K562 (cell line): ENCODE measurements around the gene SLC34A3. TPM values are rescaled to one million over a fixed set of nuclear protein-coding genes. Genes with fewer than 3 reads are reported as not detected.
A peak's percentile ranks its signal among the peaks of the same experiment; 100 is the strongest.

Source experiments
- CEBPB ChIP-seq: fragments of 450-650 bp; IDR thresholded peaks from 2 replicates; pipeline ENCODE4 v1.6.1; 2016; ENCODE audit warnings: missing genetic modification characterization, missing compliant biosample characterization
- CHD2 ChIP-seq: IDR thresholded peaks from 2 replicates; pipeline ENCODE4 v1.6.1; 2011; ENCODE audit warnings: low read depth, low read length
- HNRNPH1 ChIP-seq: fragments of 200-400 bp; formaldehyde crosslinking; optimal IDR thresholded peaks from 2 replicates; pipeline ENCODE3; 2017; ENCODE audit warnings: low read depth, mild to moderate bottlenecking, low read length, moderate library complexity
- ILK ChIP-seq: fragments of 450-650 bp; IDR thresholded peaks from 2 replicates; pipeline ENCODE4 v1.6.1; 2016; ENCODE audit warnings: missing genetic modification characterization, low read depth, mild to moderate bottlenecking, missing compliant biosample characterization, moderate library complexity, borderline replicate concordance
- KAT7 ChIP-seq: sonication (generic); formaldehyde crosslinking; IDR thresholded peaks from 2 replicates; pipeline ENCODE4 v1.8.0; 2022; ENCODE audit warnings: missing genetic modification reagents, mild to moderate bottlenecking, borderline replicate concordance
- KHSRP ChIP-seq: fragments of 450-650 bp; IDR thresholded peaks from 2 replicates; pipeline ENCODE4 v1.6.1; 2017
- KLF13 ChIP-seq: fragments of 450-650 bp; IDR thresholded peaks from 2 replicates; pipeline ENCODE4 v1.6.1; 2016; ENCODE audit warnings: missing genetic modification characterization, low read depth, mild to moderate bottlenecking, missing compliant biosample characterization, moderate library complexity, borderline replicate concordance
- L3MBTL2 ChIP-seq: fragments of 450-650 bp; IDR thresholded peaks from 2 replicates; pipeline ENCODE4 v1.6.1; 2016; ENCODE audit warnings: mild to moderate bottlenecking, moderate library complexity
- MCM7 ChIP-seq, 2 experiments: fragments of 450-650 bp; IDR thresholded peaks; 2 replicates each; pipeline ENCODE4 v1.6.1; 2016 to 2018
- NCOA1 ChIP-seq: fragments of 450-650 bp; IDR thresholded peaks from 2 replicates; pipeline ENCODE4 v1.6.1; 2016; ENCODE audit warnings: low read depth
- NEUROD1 ChIP-seq: fragments of 150-350 bp; IDR thresholded peaks from 2 replicates; pipeline ENCODE4 v1.6.1; 2014; ENCODE audit warnings: borderline replicate concordance, low read length, low read depth; ENCODE audit not compliant: partially characterized antibody
- PHF20 ChIP-seq: fragments of 450-650 bp; IDR thresholded peaks from 2 replicates; pipeline ENCODE4 v1.6.1; 2018; ENCODE audit not compliant: partially characterized antibody
- PRMT5 ChIP-seq: sonication (generic); formaldehyde crosslinking; IDR thresholded peaks from 2 replicates; pipeline ENCODE4 v1.5.0; 2020; ENCODE audit warnings: missing genetic modification reagents
- RUNX1 ChIP-seq: sonication (generic); IDR thresholded peaks from 2 replicates; pipeline ENCODE4 v1.6.1; 2016; ENCODE audit warnings: antibody characterized with exemption, low read depth
- SIN3A ChIP-seq, 2 experiments: fragments of 150-350 bp in 1 of 2; IDR thresholded peaks; 2 replicates each; pipeline ENCODE4 v1.6.1; 2011 to 2016; ENCODE audit warnings: borderline replicate concordance in 2 of 2, low read depth in 2 of 2, low read length in 2 of 2, mild to moderate bottlenecking in 2 of 2, moderate library complexity in 2 of 2; ENCODE audit not compliant: control insufficient read depth in 1 of 2
- SNRNP70 ChIP-seq: fragments of 200-400 bp; formaldehyde crosslinking; optimal IDR thresholded peaks from 2 replicates; pipeline ENCODE3; 2017; ENCODE audit warnings: low read depth, low read length
- ZFP36 ChIP-seq: fragments of 150-350 bp; IDR thresholded peaks from 2 replicates; pipeline ENCODE4 v1.6.1; 2018; ENCODE audit warnings: low read length, low read depth; ENCODE audit not compliant: partially characterized antibody
- ZNF140 ChIP-seq: fragments of 250-450 bp; sonication (Bioruptor Pico); IDR thresholded peaks from 2 replicates; pipeline ENCODE4 v1.8.0; 2021; ENCODE audit warnings: moderate library complexity, mild to moderate bottlenecking, inconsistent platforms
- ZNF316 ChIP-seq: fragments of 450-650 bp; IDR thresholded peaks from 2 replicates; pipeline ENCODE4 v1.6.1; 2016
- ZNF561 ChIP-seq: fragments of 450-650 bp; formaldehyde crosslinking; conservative IDR thresholded peaks from 2 replicates; pipeline ENCODE4 v1.4.0; 2020; ENCODE audit warnings: mild to moderate bottlenecking, moderate library complexity
- ZNF644 ChIP-seq: fragments of 200-800 bp; sonication (Bioruptor generic); IDR thresholded peaks from 2 replicates; pipeline ENCODE4 v1.6.1; 2016; ENCODE audit warnings: low read depth, missing genetic modification characterization, missing compliant biosample characterization
- ZNF76 ChIP-seq: fragments of 250-450 bp; sonication (Bioruptor Pico); IDR thresholded peaks from 2 replicates; pipeline ENCODE4 v1.4.0; 2020; ENCODE audit warnings: mild to moderate bottlenecking, moderate library complexity, borderline replicate concordance
- polyA plus RNA-seq, 8 experiments: library from polyadenylated mRNA; depleted of rRNA in 4 of 8; stranded (reverse) in 5 of 8; unstranded in 3 of 8; fragments of >200 nt; fragmentation: Nextera tagmentation in 2 of 8; fragmentation: Illumina TruSeq in 1 of 8; extraction: Ambion mirVana in 2 of 8; extraction: Trizol in 1 of 8; gene quantifications; 2 replicates each; pipeline versions ENCODE4 v1.2.1 to v1.2.3, GENCODE V29; 2011 to 2014; ENCODE audit warnings: inconsistent platforms in 1 of 8, missing spikeins in 1 of 8
- total RNA-seq, 7 experiments: library from RNA; depleted of rRNA in 6 of 7; stranded (reverse); fragments of >200 nt in 6 of 7; fragmentation: Illumina TruSeq in 2 of 7; extraction: Trizol in 2 of 7; gene quantifications; 2 replicates each; pipeline versions ENCODE4 v1.2.1 to v1.2.3, GENCODE V29; 2011 to 2021; ENCODE audit warnings: low replicate concordance in 1 of 7
- TF ChIP-seq, protein P1 (sequence below): sonication (generic); formaldehyde crosslinking; IDR thresholded peaks from 2 replicates; pipeline ENCODE4 v1.8.0; 2022; ENCODE audit warnings: mild to moderate bottlenecking, missing genetic modification reagents
- TF ChIP-seq, protein P2 (sequence below): fragments of 250-450 bp; sonication (Bioruptor Pico); IDR thresholded peaks from 2 replicates; pipeline ENCODE4 v1.5.0; 2021
- TF ChIP-seq, protein P3 (sequence below), 2 experiments: fragments of 450-650 bp in 1 of 2; sonication (generic) in 1 of 2; formaldehyde crosslinking in 1 of 2; IDR thresholded peaks in 1 of 2; conservative IDR thresholded peaks in 1 of 2; 2 replicates each; pipeline versions ENCODE4 v1.6.1 to v1.8.1; 2016 to 2023; ENCODE audit warnings: mild to moderate bottlenecking in 2 of 2, moderate library complexity in 2 of 2, inconsistent platforms in 1 of 2, missing genetic modification reagents in 1 of 2

SLC34A3 gene
- total and polyA plus RNA-seq, 9 of the 15 experiments (the other 6 are each of a cell fraction or from before 2014, with no cell fraction given), result not detected

DNA sequence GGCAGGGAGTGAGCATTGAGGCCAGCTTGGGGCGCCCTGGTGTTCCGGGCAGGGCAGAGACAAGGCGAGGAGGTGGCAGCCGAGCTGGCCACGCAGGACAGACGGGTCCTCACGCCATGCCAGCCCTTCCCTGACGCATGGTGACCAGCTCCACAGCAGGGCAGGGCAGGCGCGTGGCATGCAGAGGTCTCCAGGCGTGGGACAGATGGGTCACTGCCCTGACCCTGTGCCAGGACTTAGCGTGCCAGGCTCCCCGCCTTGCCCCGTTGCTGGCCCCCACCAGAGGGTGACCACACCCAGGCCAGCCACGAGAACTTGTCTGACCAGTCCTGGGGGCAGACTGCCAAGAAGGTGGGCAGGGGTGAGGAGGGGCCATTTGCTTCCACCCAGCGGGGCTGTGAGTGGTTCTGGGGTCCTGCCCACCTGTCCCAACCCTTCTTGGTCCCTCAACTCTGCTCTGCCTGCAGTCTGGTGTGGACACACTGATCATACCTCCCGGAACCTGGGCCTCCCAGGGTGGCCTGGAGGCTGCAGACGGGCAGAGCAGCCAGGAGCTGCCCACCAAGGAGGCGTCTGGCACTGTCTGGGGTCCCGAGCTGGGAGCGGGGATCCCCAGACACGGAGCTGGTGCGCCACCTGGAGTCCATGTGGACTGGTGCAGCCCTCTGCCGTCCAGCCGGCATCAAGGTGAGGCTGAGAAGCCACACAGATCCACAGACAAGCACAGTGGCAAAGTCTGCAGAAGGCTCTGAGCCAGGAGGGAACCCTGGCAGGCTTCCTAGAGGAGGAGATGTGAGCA, 3.4 kb upstream of the SLC34A3 start, which contains the start of gene RNF224 (continued):
- TF ChIP-seq SIN3A (IDR thresholded peaks at IDR 0.05; ENCODE audit: borderline replicate concordance in 2 of 2, control insufficient read depth in 1 of 2, low read depth in 2 of 2, low read length in 2 of 2) (no peak), L3MBTL2 (peak; percentile 26; the same call in 1 of the 2 replicates), ZNF644 (tag) (no peak), NEUROD1 (no peak), RUNX1 (no peak), PHF20 (no peak), CEBPB (tag) (no peak), ZFP36 (peak; percentile 97), KAT7 (CRISPR knock-in tag) (no peak), NCOA1 (no peak), KLF13 (tag) (0 out of 2 replicates have a peak, but pooled peaks have one; percentile 53), ZNF561 (no peak), MCM7 (IDR thresholded peaks at IDR 0.05) (no peak), PRMT5 (no peak), ILK (tag) (no peak), KHSRP (no peak), ZNF140 (no peak), ZNF316 (no peak), CHD2 (no peak), ZNF76 (CRISPR knock-in tag) (no peak), HNRNPH1 (no peak), SNRNP70 (no peak)
- TF ChIP-seq, protein P1, sequence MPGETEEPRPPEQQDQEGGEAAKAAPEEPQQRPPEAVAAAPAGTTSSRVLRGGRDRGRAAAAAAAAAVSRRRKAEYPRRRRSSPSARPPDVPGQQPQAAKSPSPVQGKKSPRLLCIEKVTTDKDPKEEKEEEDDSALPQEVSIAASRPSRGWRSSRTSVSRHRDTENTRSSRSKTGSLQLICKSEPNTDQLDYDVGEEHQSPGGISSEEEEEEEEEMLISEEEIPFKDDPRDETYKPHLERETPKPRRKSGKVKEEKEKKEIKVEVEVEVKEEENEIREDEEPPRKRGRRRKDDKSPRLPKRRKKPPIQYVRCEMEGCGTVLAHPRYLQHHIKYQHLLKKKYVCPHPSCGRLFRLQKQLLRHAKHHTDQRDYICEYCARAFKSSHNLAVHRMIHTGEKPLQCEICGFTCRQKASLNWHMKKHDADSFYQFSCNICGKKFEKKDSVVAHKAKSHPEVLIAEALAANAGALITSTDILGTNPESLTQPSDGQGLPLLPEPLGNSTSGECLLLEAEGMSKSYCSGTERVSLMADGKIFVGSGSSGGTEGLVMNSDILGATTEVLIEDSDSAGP, result no peak
- TF ChIP-seq, protein P2, sequence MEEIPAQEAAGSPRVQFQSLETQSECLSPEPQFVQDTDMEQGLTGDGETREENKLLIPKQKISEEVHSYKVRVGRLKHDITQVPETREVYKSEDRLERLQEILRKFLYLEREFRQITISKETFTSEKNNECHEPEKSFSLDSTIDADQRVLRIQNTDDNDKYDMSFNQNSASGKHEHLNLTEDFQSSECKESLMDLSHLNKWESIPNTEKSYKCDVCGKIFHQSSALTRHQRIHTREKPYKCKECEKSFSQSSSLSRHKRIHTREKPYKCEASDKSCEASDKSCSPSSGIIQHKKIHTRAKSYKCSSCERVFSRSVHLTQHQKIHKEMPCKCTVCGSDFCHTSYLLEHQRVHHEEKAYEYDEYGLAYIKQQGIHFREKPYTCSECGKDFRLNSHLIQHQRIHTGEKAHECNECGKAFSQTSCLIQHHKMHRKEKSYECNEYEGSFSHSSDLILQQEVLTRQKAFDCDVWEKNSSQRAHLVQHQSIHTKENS (CRISPR knock-in tag), result no peak
- TF ChIP-seq, protein P3, sequence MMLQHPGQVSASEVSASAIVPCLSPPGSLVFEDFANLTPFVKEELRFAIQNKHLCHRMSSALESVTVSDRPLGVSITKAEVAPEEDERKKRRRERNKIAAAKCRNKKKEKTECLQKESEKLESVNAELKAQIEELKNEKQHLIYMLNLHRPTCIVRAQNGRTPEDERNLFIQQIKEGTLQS (IDR thresholded peaks at IDR 0.05), result no peak
- TF ChIP-seq, protein P3 (CRISPR knock-in tag; conservative IDR thresholded peaks at IDR 0.05), result no peak
